WTC11 (cell line): Measurements from ENCODE around the gene PIP4P1.

Source experiments
- CTCF ChIP-seq: fragments of 200-600 bp; IDR thresholded peaks from 2 replicates; pipeline ENCODE4 v1.8.0; 2022; ENCODE audit warnings: antibody characterized with exemption
- HMGXB4 ChIP-seq: sonication (generic); formaldehyde crosslinking; IDR thresholded peaks from 2 replicates; pipeline ENCODE4 v1.8.1; 2023; ENCODE audit warnings: mild to moderate bottlenecking, moderate library complexity, missing genetic modification reagents
- NFYB ChIP-seq: sonication (generic); formaldehyde crosslinking; conservative IDR thresholded peaks from 2 replicates; pipeline ENCODE4 v1.8.0; 2022; ENCODE audit warnings: low read depth, missing genetic modification reagents
- SMAD3 ChIP-seq: sonication (generic); formaldehyde crosslinking; IDR thresholded peaks from 2 replicates; pipeline ENCODE4 v1.8.0; 2022; ENCODE audit warnings: missing genetic modification reagents, mild to moderate bottlenecking, borderline replicate concordance
- SMAD4 ChIP-seq: sonication (generic); formaldehyde crosslinking; IDR thresholded peaks from 2 replicates; pipeline ENCODE4 v1.8.0; 2022; ENCODE audit warnings: mild to moderate bottlenecking, missing genetic modification reagents
- ZNF138 ChIP-seq: sonication (generic); formaldehyde crosslinking; conservative IDR thresholded peaks from 2 replicates; pipeline ENCODE4 v1.8.1; 2022; ENCODE audit warnings: mild to moderate bottlenecking, moderate library complexity, missing genetic modification reagents
- ZNF423 ChIP-seq: fragments of 250-450 bp; sonication (Bioruptor Pico); IDR thresholded peaks from 2 replicates; pipeline ENCODE4 v2.1.2; 2022; ENCODE audit warnings: mild to moderate bottlenecking, moderate library complexity
- ZNF512 ChIP-seq: sonication (generic); formaldehyde crosslinking; IDR thresholded peaks from 2 replicates; pipeline ENCODE4 v1.8.1; 2022; ENCODE audit warnings: missing genetic modification reagents, borderline replicate concordance

- TF ChIP-seq HMGXB4 (no peak), CTCF (no peak), SMAD3 (CRISPR knock-in tag) (no peak), ZNF512 (CRISPR knock-in tag) (no peak), ZNF138 (CRISPR knock-in tag) (no peak), SMAD4 (CRISPR knock-in tag) (no peak), ZNF423 (CRISPR knock-in tag) (no peak), NFYB (CRISPR knock-in tag) (no peak)
Observed at GRCh38 chr14:20441461-20441860, 19.8 kb downstream of the PIP4P1 start.
